Large intestine (tissue), 1 donor: ENCODE data around the gene FKBP11. TPM values are rescaled to one million over a fixed set of nuclear protein-coding genes. Genes with fewer than 3 reads are reported as not detected.

ENCODE experiments used
- polyA plus RNA-seq: library from polyadenylated mRNA; unstranded; fragments of 120-200 nt; gene quantifications from one replicate; pipeline ENCODE4 v1.2.1, GENCODE V29; 2013

Gene FKBP11
- polyA plus RNA-seq, 1 donor = 55.3 TPM

Other genes starting within 250 kb of the FKBP11 start
- gene KANSL2, start 243.3 kb downstream of the FKBP11 start, polyA plus RNA-seq = 33.8 TPM
- 20.8 TPM for gene CCNT1, start 208.8 kb downstream of the FKBP11 start, polyA plus RNA-seq
- 54.2 TPM for gene ADCY6, start 136.4 kb downstream of the FKBP11 start, polyA plus RNA-seq
- gene CACNB3, start 107.0 kb downstream of the FKBP11 start, polyA plus RNA-seq = 20.6 TPM
- gene DDX23, start 73.3 kb downstream of the FKBP11 start, polyA plus RNA-seq = 90.9 TPM
- gene RND1, start 59.6 kb downstream of the FKBP11 start, polyA plus RNA-seq = 1.3 TPM
- 92.4 TPM for gene ARF3, start 32.0 kb upstream of the FKBP11 start, polyA plus RNA-seq
- gene WNT10B, start 46.2 kb upstream of the FKBP11 start, polyA plus RNA-seq = 0.33 TPM
- not detected for gene WNT1, start 52.8 kb upstream of the FKBP11 start, polyA plus RNA-seq
- gene DDN, start 73.9 kb upstream of the FKBP11 start, polyA plus RNA-seq = 0.43 TPM
- gene PRKAG1, start 93.3 kb upstream of the FKBP11 start, polyA plus RNA-seq = 66.8 TPM
- 46.1 TPM for gene KMT2D, start 135.3 kb upstream of the FKBP11 start, polyA plus RNA-seq
- gene RHEBL1, start 144.5 kb upstream of the FKBP11 start, polyA plus RNA-seq = 0.79 TPM
- 0.52 TPM for gene DHH, start 169.3 kb upstream of the FKBP11 start, polyA plus RNA-seq
- gene LMBR1L, start 185.4 kb upstream of the FKBP11 start, polyA plus RNA-seq = 111 TPM
- gene TUBA1B, start 205.9 kb upstream of the FKBP11 start, polyA plus RNA-seq = 751 TPM